Measurements from ENCODE around the gene PDE8B.

GRCh38 chr5:77366717-77367500, 156.4 kb downstream of the PDE8B start:
- TF ChIP-seq CTCF (IDR thresholded peaks at IDR 0.05; ENCODE audit: low read length) (no peak; the same call in 1 of the 2 replicates), EZH2phosphoT487 (IDR thresholded peaks at IDR 0.05; ENCODE audit: low read length) (no peak)

All from MM.1S (cell line).